GM12878 (cell line): Measurements from ENCODE around the gene HSP90AA1. TPM values are rescaled to one million over a fixed set of nuclear protein-coding genes. Genes with fewer than 3 reads are reported as not detected.

Source experiments
- ATAC-seq: fragments of 200-7000 bp; cut with Tn5 transposase; 3 replicates; pipeline ENCODE4 v1.9.1; 2020; ENCODE audit warnings: mild to moderate bottlenecking, moderate library complexity
- BruUV-seq: library from RNA; stranded (reverse); fragments of 400-500 nt; replicated peaks from 2 replicates; lab custom pipeline; 2021; lab: Mats Ljungman, UMichigan
- CTCF ChIA-PET: fragments of 300-600 bp; sonication (Branson Sonifier 250); formaldehyde crosslinking; extraction: SDS; loops from one replicate; lab custom pipeline; 2021; ENCODE audit warnings: inconsistent platforms; lab: Yijun Ruan, JAX
- POLR2A ChIA-PET: fragments of 350-600 bp; formaldehyde crosslinking; extraction: SDS; loops from one replicate; lab custom pipeline; 2021; ENCODE audit warnings: inconsistent platforms; lab: Charles Lee
- RAD21 ChIA-PET: fragments of 300-600 bp; sonication (Branson Sonifier 250); formaldehyde crosslinking; loops from one replicate; lab custom pipeline; 2023; ENCODE audit warnings: antibody characterized with exemption; ENCODE audit not compliant: unreplicated experiment; lab: Charles Lee
- SMC1A ChIA-PET: fragments of 300-600 bp; sonication (Branson Sonifier 250); formaldehyde crosslinking; loops from one replicate; lab custom pipeline; 2023; ENCODE audit not compliant: unreplicated experiment, uncharacterized antibody; lab: Charles Lee
- DNase-seq: peaks from one replicate; pipeline ENCODE4 v3.0.0-alpha.2; 2011; ENCODE audit warnings: low read depth, low spot score
- FAIRE-seq: peaks from 3 replicates; lab custom pipeline; 2011; peaks lifted over from hg19 to GRCh38; lab: Jason Lieb, UNC
- H2AFZ ChIP-seq: 2 replicates; pipeline ENCODE4 v1.6.0; 2011; ENCODE audit warnings: low read depth, low read length, control low read depth; ENCODE audit not compliant: control insufficient read depth
- H3K27ac ChIP-seq: 2 replicates; pipeline ENCODE4 v1.5.1; 2011; ENCODE audit warnings: control low read depth; ENCODE audit not compliant: control insufficient read depth, insufficient read depth
- H3K27me3 ChIP-seq, 2 experiments: replicated peaks in 1 of 2; 2 replicates each; pipeline versions ENCODE4 v1.6.0 to v1.6.1; 2011; ENCODE audit warnings: low read length in 1 of 2; ENCODE audit not compliant: control insufficient read depth in 2 of 2, insufficient read depth in 2 of 2
- H3K36me3 ChIP-seq, 2 experiments: 2 replicates each; pipeline ENCODE4 v1.5.1; 2011; ENCODE audit warnings: low read length in 1 of 2; ENCODE audit not compliant: control insufficient read depth in 2 of 2, insufficient read depth in 2 of 2
- H3K4me1 ChIP-seq: 2 replicates; pipeline ENCODE4 v1.6.1; 2011; ENCODE audit warnings: mild to moderate bottlenecking, low read length, moderate library complexity, mixed read lengths; ENCODE audit not compliant: control insufficient read depth, insufficient read depth
- H3K4me2 ChIP-seq: 2 replicates; pipeline ENCODE4 v1.6.0; 2011; ENCODE audit warnings: control low read depth; ENCODE audit not compliant: control insufficient read depth, insufficient read depth
- H3K4me3 ChIP-seq: fragments of 200-600 bp; sonication (generic); 2 replicates; pipeline ENCODE4 v1.5.1; 2016
- H3K79me2 ChIP-seq: 2 replicates; pipeline ENCODE4 v1.6.0; 2011; ENCODE audit warnings: low read length; ENCODE audit not compliant: control insufficient read depth, insufficient read depth
- H3K9ac ChIP-seq: 2 replicates; pipeline ENCODE4 v1.8.0; 2011; ENCODE audit warnings: low read length, control low read depth, mixed read lengths; ENCODE audit not compliant: control insufficient read depth, insufficient read depth
- H3K9me3 ChIP-seq: replicated peaks from 3 replicates; pipeline ENCODE4 v1.5.1; 2011; ENCODE audit warnings: mild to moderate bottlenecking, low read length; ENCODE audit not compliant: control insufficient read depth, insufficient read depth
- H4K20me1 ChIP-seq: 2 replicates; pipeline ENCODE4 v1.6.0; 2011; ENCODE audit not compliant: control insufficient read depth, insufficient read depth
- BRCA1 ChIP-seq: IDR thresholded peaks from 2 replicates; pipeline ENCODE4 v1.6.1; 2011; ENCODE audit warnings: low read depth, low read length, improper control_type of control experiment
- CBX5 ChIP-seq: sonication (generic); IDR thresholded peaks from 2 replicates; pipeline ENCODE4 v1.6.1; 2016; ENCODE audit warnings: low read depth, moderate library complexity, mild to moderate bottlenecking, inconsistent platforms
- CHD2 ChIP-seq: IDR thresholded peaks from 2 replicates; pipeline ENCODE4 v1.6.1; 2011; ENCODE audit warnings: low read depth, low read length, improper control_type of control experiment, borderline replicate concordance
- FOXM1 ChIP-seq: IDR thresholded peaks from 2 replicates; pipeline ENCODE4 v1.6.1; 2012; ENCODE audit warnings: low read depth, mild to moderate bottlenecking, inconsistent platforms, low read length, moderate library complexity
- MEF2B ChIP-seq: fragments of 450-650 bp; IDR thresholded peaks from 2 replicates; pipeline ENCODE4 v1.6.1; 2018; ENCODE audit warnings: mild to moderate bottlenecking, moderate library complexity; ENCODE audit not compliant: partially characterized antibody, poor library complexity, severe bottlenecking
- NR2C1 ChIP-seq: fragments of 450-650 bp; IDR thresholded peaks from 2 replicates; pipeline ENCODE4 v1.6.1; 2017; ENCODE audit warnings: antibody characterized with exemption, mild to moderate bottlenecking, moderate library complexity
- POLR2AphosphoS2 ChIP-seq: IDR thresholded peaks from 2 replicates; pipeline ENCODE4 v1.6.1; 2011; ENCODE audit warnings: low read depth, mild to moderate bottlenecking, low read length, improper control_type of control experiment, moderate library complexity
- SREBF2 ChIP-seq: IDR thresholded peaks from 2 replicates; pipeline ENCODE4 v1.6.1; 2012; ENCODE audit warnings: mild to moderate bottlenecking, low read length
- SUZ12 ChIP-seq: fragments of 200-600 bp; sonication (generic); IDR thresholded peaks from one replicate; pipeline ENCODE4 v1.6.1; 2018; ENCODE audit warnings: antibody characterized with exemption, mild to moderate bottlenecking; ENCODE audit not compliant: unreplicated experiment
- TAF1 ChIP-seq: IDR thresholded peaks from 2 replicates; pipeline ENCODE4 v1.6.1; 2011; ENCODE audit warnings: mild to moderate bottlenecking, low read depth, low read length, borderline replicate concordance
- TCF7 ChIP-seq: IDR thresholded peaks from 2 replicates; pipeline ENCODE4 v1.6.1; 2014; ENCODE audit warnings: antibody characterized with exemption, borderline replicate concordance
- WGBS: methylation state at CpG from one replicate; pipeline ENCODE4 v1.1.6; 2016; ENCODE audit warnings: low lambda C conversion rate; ENCODE audit not compliant: insufficient replicate concordance, insufficient coverage; ENCODE audit errors: missing lambda C conversion rate; 5-methylcytosine and 5-hydroxymethylcytosine counted together
- in situ Hi-C: fragments of 300-500 bp; cut with MboI; formaldehyde crosslinking; loops from 9 replicates; pipeline ENCODE4 v1.14.3; 2018; ENCODE audit warnings: mixed read lengths
- intact Hi-C: fragments of 100-400 bp; cut with micrococcal nuclease; formaldehyde crosslinking; loops from one replicate; pipeline ENCODE4 v1.14.2; 2022; ENCODE audit not compliant: unreplicated experiment
- polyA plus RNA-seq, 11 experiments: library from polyadenylated mRNA; depleted of rRNA in 4 of 11; unstranded in 6 of 11; stranded (reverse) in 5 of 11; fragments of >200 nt; fragmentation: Nextera tagmentation in 4 of 11; fragmentation: Illumina TruSeq in 1 of 11; extraction: Ambion mirVana in 4 of 11; extraction: Trizol in 1 of 11; gene quantifications; 1 replicate in 1 of 11; 2 replicates in 10 of 11; pipeline versions ENCODE4 v1.2.1 to v1.2.3, GENCODE V29; 2011 to 2016; ENCODE audit warnings: inconsistent platforms in 2 of 11, missing spikeins in 2 of 11, low read depth in 1 of 11
- total RNA-seq, 4 experiments: library from RNA; depleted of rRNA in 3 of 4; stranded (reverse); fragments of >200 nt in 3 of 4; fragmentation: Illumina TruSeq in 1 of 4; extraction: Trizol in 1 of 4; gene quantifications; 2 replicates each; pipeline versions ENCODE4 v1.2.1 to v1.2.3, GENCODE V29; 2013 to 2021
- TF ChIP-seq, protein P1 (sequence below): fragments of 450-650 bp; IDR thresholded peaks from 2 replicates; pipeline ENCODE4 v1.6.1; 2017; ENCODE audit warnings: mild to moderate bottlenecking, moderate library complexity
- TF ChIP-seq, protein P2 (sequence below): fragments of 450-650 bp; IDR thresholded peaks from 2 replicates; pipeline ENCODE4 v1.6.1; 2017; ENCODE audit warnings: mild to moderate bottlenecking, moderate library complexity
- TF ChIP-seq, protein P3 (sequence below): fragments of 450-650 bp; IDR thresholded peaks from 2 replicates; pipeline ENCODE4 v1.6.1; 2016; ENCODE audit warnings: mild to moderate bottlenecking

The HSP90AA1 gene
- total and polyA plus RNA-seq, 10 of the 15 experiments (the other 5 are each of a cell fraction or from before 2014, with no cell fraction given), result 262 to 1,315 (median 635) TPM

DNA sequence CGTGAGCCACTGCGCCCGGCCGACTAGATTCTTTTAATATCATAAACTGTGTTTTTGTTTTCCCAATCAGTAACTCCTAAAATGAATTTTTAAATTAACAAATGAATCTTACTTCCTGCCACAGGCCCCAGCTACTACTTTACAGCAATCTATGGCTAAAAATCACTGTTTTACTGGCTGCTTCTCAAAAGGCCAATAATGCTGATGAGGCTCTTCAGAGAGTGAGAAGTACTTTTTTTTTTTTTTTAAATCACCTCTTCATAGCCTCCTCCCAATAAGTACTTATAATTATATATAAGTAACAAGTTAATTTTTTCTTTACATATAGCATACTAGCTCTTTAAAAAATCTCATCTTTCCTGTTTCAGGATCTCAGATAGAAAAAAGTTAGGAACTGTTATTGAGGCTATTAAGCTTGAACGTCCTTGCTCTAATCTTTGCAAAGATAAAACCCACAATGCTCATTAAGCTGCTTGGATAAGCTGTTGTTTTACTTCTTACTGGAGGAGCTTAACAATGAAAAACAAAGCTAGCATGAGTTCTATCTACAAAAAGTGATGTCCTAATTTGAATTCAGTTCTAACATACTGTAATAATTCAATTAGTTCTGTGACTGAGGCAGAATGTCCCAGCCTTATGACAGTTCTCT lies 40.1 kb upstream of the HSP90AA1 start:
- POLR2A ChIA-PET, result interaction anchor here (0.6 to 1.1 kb wide), 2 partner anchors 22 to 55 kb away, joined by 4 read pairs; no protein-coding TSS in a partner anchor
- H3K4me2 ChIP-seq, result no peak overlapping the region
- DNase-seq (no peak), ATAC-seq (no peak), FAIRE-seq (no peak)
- RAD21 ChIA-PET, result no interaction called here
- no peak overlapping the region for H3K4me3 ChIP-seq
- SMC1A ChIA-PET, result interaction anchor here (0.6 to 1.2 kb wide), 4 partner anchors 28 to 367 kb away, joined by 3 read pairs; no protein-coding TSS in a partner anchor
- intact Hi-C loops (no loop called here), in situ Hi-C loops (no loop called here)
- H3K9me3 ChIP-seq, result no peaks in the 10 kb centered on the region
- CTCF ChIA-PET, result interaction anchor here (0.7 to 1.8 kb wide), 5 partner anchors 18 to 187 kb away, joined by 3 to 7 read pairs (median 3); no protein-coding TSS in a partner anchor
- H3K9ac ChIP-seq, result no peak overlapping the region
- 97% methylated on average over 5 of the region's 5 CpGs for WGBS
- no peaks in the 10 kb centered on the region for H4K20me1 ChIP-seq
- H3K27ac ChIP-seq, result no peak overlapping the region
- H3K79me2 ChIP-seq, result no peaks in the 10 kb centered on the region
- H3K36me3 ChIP-seq, result no peaks in the 10 kb centered on the region
- no peak overlapping the region for H2AFZ ChIP-seq
- H3K27me3 ChIP-seq, result no peaks in the 10 kb centered on the region
- BruUV-seq, result no TSS peak
- no peaks in the 10 kb centered on the region for H3K4me1 ChIP-seq
- TF ChIP-seq, protein P1, sequence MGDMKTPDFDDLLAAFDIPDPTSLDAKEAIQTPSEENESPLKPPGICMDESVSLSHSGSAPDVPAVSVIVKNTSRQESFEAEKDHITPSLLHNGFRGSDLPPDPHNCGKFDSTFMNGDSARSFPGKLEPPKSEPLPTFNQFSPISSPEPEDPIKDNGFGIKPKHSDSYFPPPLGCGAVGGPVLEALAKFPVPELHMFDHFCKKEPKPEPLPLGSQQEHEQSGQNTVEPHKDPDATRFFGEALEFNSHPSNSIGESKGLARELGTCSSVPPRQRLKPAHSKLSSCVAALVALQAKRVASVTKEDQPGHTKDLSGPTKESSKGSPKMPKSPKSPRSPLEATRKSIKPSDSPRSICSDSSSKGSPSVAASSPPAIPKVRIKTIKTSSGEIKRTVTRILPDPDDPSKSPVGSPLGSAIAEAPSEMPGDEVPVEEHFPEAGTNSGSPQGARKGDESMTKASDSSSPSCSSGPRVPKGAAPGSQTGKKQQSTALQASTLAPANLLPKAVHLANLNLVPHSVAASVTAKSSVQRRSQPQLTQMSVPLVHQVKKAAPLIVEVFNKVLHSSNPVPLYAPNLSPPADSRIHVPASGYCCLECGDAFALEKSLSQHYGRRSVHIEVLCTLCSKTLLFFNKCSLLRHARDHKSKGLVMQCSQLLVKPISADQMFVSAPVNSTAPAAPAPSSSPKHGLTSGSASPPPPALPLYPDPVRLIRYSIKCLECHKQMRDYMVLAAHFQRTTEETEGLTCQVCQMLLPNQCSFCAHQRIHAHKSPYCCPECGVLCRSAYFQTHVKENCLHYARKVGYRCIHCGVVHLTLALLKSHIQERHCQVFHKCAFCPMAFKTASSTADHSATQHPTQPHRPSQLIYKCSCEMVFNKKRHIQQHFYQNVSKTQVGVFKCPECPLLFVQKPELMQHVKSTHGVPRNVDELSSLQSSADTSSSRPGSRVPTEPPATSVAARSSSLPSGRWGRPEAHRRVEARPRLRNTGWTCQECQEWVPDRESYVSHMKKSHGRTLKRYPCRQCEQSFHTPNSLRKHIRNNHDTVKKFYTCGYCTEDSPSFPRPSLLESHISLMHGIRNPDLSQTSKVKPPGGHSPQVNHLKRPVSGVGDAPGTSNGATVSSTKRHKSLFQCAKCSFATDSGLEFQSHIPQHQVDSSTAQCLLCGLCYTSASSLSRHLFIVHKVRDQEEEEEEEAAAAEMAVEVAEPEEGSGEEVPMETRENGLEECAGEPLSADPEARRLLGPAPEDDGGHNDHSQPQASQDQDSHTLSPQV, result no peak
- TF ChIP-seq POLR2AphosphoS2 (no peak), CBX5 (no peak), SREBF2 (no peak), TCF7 (no peak), FOXM1 (no peak), BRCA1 (no peak), CHD2 (no peak), TAF1 (no peak), NR2C1 (no peak), MEF2B (no peak), SUZ12 (no peak)
- TF ChIP-seq, protein P2, sequence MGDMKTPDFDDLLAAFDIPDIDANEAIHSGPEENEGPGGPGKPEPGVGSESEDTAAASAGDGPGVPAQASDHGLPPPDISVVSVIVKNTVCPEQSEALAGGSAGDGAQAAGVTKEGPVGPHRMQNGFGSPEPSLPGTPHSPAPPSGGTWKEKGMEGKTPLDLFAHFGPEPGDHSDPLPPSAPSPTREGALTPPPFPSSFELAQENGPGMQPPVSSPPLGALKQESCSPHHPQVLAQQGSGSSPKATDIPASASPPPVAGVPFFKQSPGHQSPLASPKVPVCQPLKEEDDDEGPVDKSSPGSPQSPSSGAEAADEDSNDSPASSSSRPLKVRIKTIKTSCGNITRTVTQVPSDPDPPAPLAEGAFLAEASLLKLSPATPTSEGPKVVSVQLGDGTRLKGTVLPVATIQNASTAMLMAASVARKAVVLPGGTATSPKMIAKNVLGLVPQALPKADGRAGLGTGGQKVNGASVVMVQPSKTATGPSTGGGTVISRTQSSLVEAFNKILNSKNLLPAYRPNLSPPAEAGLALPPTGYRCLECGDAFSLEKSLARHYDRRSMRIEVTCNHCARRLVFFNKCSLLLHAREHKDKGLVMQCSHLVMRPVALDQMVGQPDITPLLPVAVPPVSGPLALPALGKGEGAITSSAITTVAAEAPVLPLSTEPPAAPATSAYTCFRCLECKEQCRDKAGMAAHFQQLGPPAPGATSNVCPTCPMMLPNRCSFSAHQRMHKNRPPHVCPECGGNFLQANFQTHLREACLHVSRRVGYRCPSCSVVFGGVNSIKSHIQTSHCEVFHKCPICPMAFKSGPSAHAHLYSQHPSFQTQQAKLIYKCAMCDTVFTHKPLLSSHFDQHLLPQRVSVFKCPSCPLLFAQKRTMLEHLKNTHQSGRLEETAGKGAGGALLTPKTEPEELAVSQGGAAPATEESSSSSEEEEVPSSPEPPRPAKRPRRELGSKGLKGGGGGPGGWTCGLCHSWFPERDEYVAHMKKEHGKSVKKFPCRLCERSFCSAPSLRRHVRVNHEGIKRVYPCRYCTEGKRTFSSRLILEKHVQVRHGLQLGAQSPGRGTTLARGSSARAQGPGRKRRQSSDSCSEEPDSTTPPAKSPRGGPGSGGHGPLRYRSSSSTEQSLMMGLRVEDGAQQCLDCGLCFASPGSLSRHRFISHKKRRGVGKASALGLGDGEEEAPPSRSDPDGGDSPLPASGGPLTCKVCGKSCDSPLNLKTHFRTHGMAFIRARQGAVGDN, result no peak
- TF ChIP-seq, protein P3, sequence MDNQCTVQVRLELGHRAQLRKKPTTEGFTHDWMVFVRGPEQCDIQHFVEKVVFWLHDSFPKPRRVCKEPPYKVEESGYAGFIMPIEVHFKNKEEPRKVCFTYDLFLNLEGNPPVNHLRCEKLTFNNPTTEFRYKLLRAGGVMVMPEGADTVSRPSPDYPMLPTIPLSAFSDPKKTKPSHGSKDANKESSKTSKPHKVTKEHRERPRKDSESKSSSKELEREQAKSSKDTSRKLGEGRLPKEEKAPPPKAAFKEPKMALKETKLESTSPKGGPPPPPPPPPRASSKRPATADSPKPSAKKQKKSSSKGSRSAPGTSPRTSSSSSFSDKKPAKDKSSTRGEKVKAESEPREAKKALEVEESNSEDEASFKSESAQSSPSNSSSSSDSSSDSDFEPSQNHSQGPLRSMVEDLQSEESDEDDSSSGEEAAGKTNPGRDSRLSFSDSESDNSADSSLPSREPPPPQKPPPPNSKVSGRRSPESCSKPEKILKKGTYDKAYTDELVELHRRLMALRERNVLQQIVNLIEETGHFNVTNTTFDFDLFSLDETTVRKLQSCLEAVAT, result no peak
